ENCODE data around the gene NRARP.
"Not testable (repeated sequence)": the region's sequence is repeated elsewhere in the genome, so short reads cannot be mapped to it uniquely, and the experiment has no call there.

The NRARP gene

GRCh38 chr9:137302118-137302448 lies at the start of gene NRARP:
NRARP (minus strand) TSS chr9:137302271; CDS start chr9:137301928, 343 bp downstream.
- peak; percentile 85 to 95 (median 90) for DNase-seq

- DNase-seq, result no peak
Observed at GRCh38 chr9:137350696-137351584, 48.9 kb upstream of the NRARP start.

- no peak for DNase-seq
Observed at GRCh38 chr9:137349471-137350033, 47.5 kb upstream of the NRARP start.

- DNase-seq, result no peak
Observed at GRCh38 chr9:137348769-137349470, 46.8 kb upstream of the NRARP start.

GRCh38 chr9:137347928-137348327 lies 45.9 kb upstream of the NRARP start:
- DNase-seq, result no peak

GRCh38 chr9:137342482-137342881 lies 40.4 kb upstream of the NRARP start:
- no peak for DNase-seq

GRCh38 chr9:137341227-137341626 lies 39.2 kb upstream of the NRARP start:
- DNase-seq, result no peak

GRCh38 chr9:137339908-137340462 lies 37.9 kb upstream of the NRARP start:
- not testable (repeated sequence) for DNase-seq

GRCh38 chr9:137339045-137339907 lies 37.2 kb upstream of the NRARP start:
- DNase-seq, result no peak

GRCh38 chr9:137336735-137337134 lies 34.7 kb upstream of the NRARP start:
- no peak for DNase-seq

GRCh38 chr9:137333016-137333671 lies 31.1 kb upstream of the NRARP start:
- DNase-seq, result no peak

- DNase-seq, result no peak
Observed at GRCh38 chr9:137331929-137332328, 29.9 kb upstream of the NRARP start.

GRCh38 chr9:137330689-137331088 lies 28.6 kb upstream of the NRARP start:
- no peak for DNase-seq

- DNase-seq, result not testable (repeated sequence)
Observed at GRCh38 chr9:137329590-137329989, 27.5 kb upstream of the NRARP start.

GRCh38 chr9:137327641-137328550 lies 25.8 kb upstream of the NRARP start:
- DNase-seq, result not testable (repeated sequence)

GRCh38 chr9:137326445-137327065 lies 24.5 kb upstream of the NRARP start:
- DNase-seq, result no peak

GRCh38 chr9:137325799-137326198 lies 23.7 kb upstream of the NRARP start:
- no peak for DNase-seq

GRCh38 chr9:137325124-137325523 lies 23.1 kb upstream of the NRARP start:
- no peak for DNase-seq

GRCh38 chr9:137323531-137324331 lies 21.7 kb upstream of the NRARP start:
- no peak for DNase-seq
